OCI-LY3 (cell line): ENCODE data around the gene OVOL3.

Experiments used
- H2AFZ ChIP-seq: fragments of 200-600, 300-600 bp; shearing (Covaris generic); 2 replicates; pipeline ENCODE4 v1.6.0; 2014; ENCODE audit warnings: antibody characterized with exemption, low read depth, low read length
- H3K27ac ChIP-seq: fragments of 200-600, 300-600 bp; sonication (generic); 2 replicates; pipeline ENCODE4 v1.5.1; 2014; ENCODE audit warnings: mild to moderate bottlenecking, low read length, moderate library complexity, mixed read lengths
- H3K27me3 ChIP-seq: fragments of 200-600, 300-600 bp; sonication (generic); 2 replicates; pipeline ENCODE4 v1.6.1; 2014; ENCODE audit warnings: low read depth, low read length, mixed read lengths
- H3K36me3 ChIP-seq: fragments of 200-600, 300-600 bp; sonication (generic); replicated peaks from 2 replicates; pipeline ENCODE3; 2014; ENCODE audit warnings: low read depth, low read length, mixed read lengths
- H3K4me1 ChIP-seq: fragments of 300-600, 200-600 bp; sonication (generic); 2 replicates; pipeline ENCODE4 v1.6.1; 2014; ENCODE audit warnings: low read length, mixed read lengths
- H3K4me2 ChIP-seq: fragments of 200-600, 300-600 bp; sonication (generic); 2 replicates; pipeline ENCODE4 v1.6.1; 2014; ENCODE audit warnings: low read length, mixed read lengths
- H3K4me3 ChIP-seq: fragments of 300-600, 200-600 bp; sonication (generic); 2 replicates; pipeline ENCODE4 v1.5.1; 2014; ENCODE audit warnings: antibody characterized with exemption, mild to moderate bottlenecking, low read length, moderate library complexity
- H3K79me2 ChIP-seq: fragments of 300-600, 200-600 bp; shearing (Covaris generic); 2 replicates; pipeline ENCODE4 v1.6.1; 2014; ENCODE audit warnings: mild to moderate bottlenecking, low read length, mixed read lengths
- H3K9ac ChIP-seq: fragments of 300-600, 200-600 bp; shearing (Covaris generic); 2 replicates; pipeline ENCODE4 v1.6.0; 2014; ENCODE audit warnings: mild to moderate bottlenecking, low read length, moderate library complexity
- H3K9me3 ChIP-seq: fragments of 200-600, 300-600 bp; shearing (Covaris generic); 2 replicates; pipeline ENCODE4 v1.6.1; 2014; ENCODE audit warnings: low read length, mixed read lengths; ENCODE audit not compliant: insufficient read depth
- H4K20me1 ChIP-seq: fragments of 200-600, 300-600 bp; sonication (generic); 2 replicates; pipeline ENCODE4 v1.6.1; 2016; ENCODE audit warnings: low read length, mixed read lengths; ENCODE audit not compliant: insufficient read depth
- CTCF ChIP-seq: fragments of 200-600, 300-600 bp; sonication (generic); IDR thresholded peaks from 2 replicates; pipeline ENCODE4 v1.5.1; 2014; ENCODE audit warnings: antibody characterized with exemption, low read length, low read depth
- EZH2phosphoT487 ChIP-seq: fragments of 200-600 bp; shearing (Covaris generic); IDR thresholded peaks from 2 replicates; pipeline ENCODE4 v1.6.1; 2018; ENCODE audit warnings: antibody characterized with exemption, mixed run types, low read depth

OVOL3 gene

GRCh38 chr19:36101550-36102327 lies 9.2 kb upstream of the OVOL3 start:
- H3K79me2 ChIP-seq, result no peaks in the 10 kb centered on the region
- H3K4me1 ChIP-seq, result no peaks in the 10 kb centered on the region
- H3K4me2 ChIP-seq, result no peak overlapping the region
- no peaks in the 10 kb centered on the region for H3K27me3 ChIP-seq
- no peaks in the 10 kb centered on the region for H4K20me1 ChIP-seq
- H3K36me3 ChIP-seq, result peaks cover 46% of the 10 kb centered on the region
- no peaks in the 10 kb centered on the region for H3K9me3 ChIP-seq
- no peak overlapping the region for H3K4me3 ChIP-seq
- H3K27ac ChIP-seq, result no peak overlapping the region
- TF ChIP-seq CTCF (no peak), EZH2phosphoT487 (no peak)
- H3K9ac ChIP-seq, result no peak overlapping the region
- no peak overlapping the region for H2AFZ ChIP-seq

- H3K27ac ChIP-seq, result no peak overlapping the region
- no peak overlapping the region for H3K4me3 ChIP-seq
- H4K20me1 ChIP-seq, result no peaks in the 10 kb centered on the region
- no peaks in the 10 kb centered on the region for H3K79me2 ChIP-seq
- no peak overlapping the region for H3K9ac ChIP-seq
- no peaks in the 10 kb centered on the region for H3K9me3 ChIP-seq
- H3K27me3 ChIP-seq, result no peaks in the 10 kb centered on the region
- H3K4me2 ChIP-seq, result no peak overlapping the region
- TF ChIP-seq CTCF (no peak), EZH2phosphoT487 (no peak)
- no peak overlapping the region for H2AFZ ChIP-seq
- H3K4me1 ChIP-seq, result no peaks in the 10 kb centered on the region
- peaks cover 53% of the 10 kb centered on the region for H3K36me3 ChIP-seq
Measured at GRCh38 chr19:36103040-36103626, 7.8 kb upstream of the OVOL3 start.

GRCh38 chr19:36103842-36104552 lies 6.9 kb upstream of the OVOL3 start:
- peaks cover 58% of the 10 kb centered on the region for H3K36me3 ChIP-seq
- no peak overlapping the region for H3K9ac ChIP-seq
- no peak overlapping the region for H3K4me2 ChIP-seq

More at GRCh38 chr19:36103842-36104552, 6.9 kb upstream of the OVOL3 start:
- no peak for TF ChIP-seq CTCF
- TF ChIP-seq EZH2phosphoT487, result no peak
- Histone ChIP-seq H3K79me2 (no peaks in the 10 kb centered on the region), H3K4me1 (no peaks in the 10 kb centered on the region), H2AFZ (no peak overlapping the region), H3K9me3 (no peaks in the 10 kb centered on the region), H3K4me3 (no peak overlapping the region), H3K27me3 (no peaks in the 10 kb centered on the region), H4K20me1 (no peaks in the 10 kb centered on the region), H3K27ac (no peak overlapping the region)
